Spleen (tissue), 7 donors: Measurements from ENCODE around the gene SPECC1.

Experiments
- POLR2AphosphoS5 ChIP-seq, 3 donors: sonication (generic); formaldehyde crosslinking; IDR thresholded peaks; one replicate each; pipeline ENCODE4 v1.5.1; 2017; ENCODE audit warnings: antibody characterized with exemption in 3 of 3
- TF ChIP-seq, protein P1 (sequence below), 11 experiments: fragments of 200-600 bp in 7 of 11; fragments of 450-650 bp in 4 of 11; sonication (generic) in 4 of 11; IDR thresholded peaks in 8 of 11; conservative IDR thresholded peaks in 3 of 11; 1 replicate in 7 of 11; 2 replicates in 4 of 11; pipeline versions ENCODE4 v1.4.0 to v1.8.0; 2016 to 2021; ENCODE audit warnings: antibody characterized with exemption in 11 of 11, inconsistent platforms in 4 of 11, mild to moderate bottlenecking in 1 of 11
- donor health status: DM: no; HTN: no; CAD: no; lungs with moderate emphysema.
- donor health status: DM: no; HTN: no; CAD: no.
- donor health status: DM: no; HTN: no; CAD: no.

DNA sequence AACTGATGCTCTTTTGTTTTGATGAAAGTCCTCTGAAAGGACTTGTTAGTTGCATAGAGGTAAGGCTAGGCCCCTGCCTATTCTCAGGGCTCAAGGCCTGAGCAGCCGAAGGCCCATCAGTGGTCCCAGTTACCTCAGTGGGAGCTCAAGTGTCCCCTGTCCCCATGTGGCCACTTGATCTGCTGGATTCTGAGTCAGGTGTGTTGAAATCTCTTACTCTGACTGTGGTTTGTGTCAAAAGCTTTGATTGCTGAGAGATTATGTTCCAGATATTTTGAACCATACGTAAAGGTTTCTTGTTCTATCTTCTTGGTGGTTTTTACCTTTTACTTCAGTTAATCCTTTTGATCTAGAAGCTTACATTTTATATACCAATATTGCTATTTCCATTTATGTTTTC lies 266.5 kb downstream of the SPECC1 start:
- TF ChIP-seq, protein P1, sequence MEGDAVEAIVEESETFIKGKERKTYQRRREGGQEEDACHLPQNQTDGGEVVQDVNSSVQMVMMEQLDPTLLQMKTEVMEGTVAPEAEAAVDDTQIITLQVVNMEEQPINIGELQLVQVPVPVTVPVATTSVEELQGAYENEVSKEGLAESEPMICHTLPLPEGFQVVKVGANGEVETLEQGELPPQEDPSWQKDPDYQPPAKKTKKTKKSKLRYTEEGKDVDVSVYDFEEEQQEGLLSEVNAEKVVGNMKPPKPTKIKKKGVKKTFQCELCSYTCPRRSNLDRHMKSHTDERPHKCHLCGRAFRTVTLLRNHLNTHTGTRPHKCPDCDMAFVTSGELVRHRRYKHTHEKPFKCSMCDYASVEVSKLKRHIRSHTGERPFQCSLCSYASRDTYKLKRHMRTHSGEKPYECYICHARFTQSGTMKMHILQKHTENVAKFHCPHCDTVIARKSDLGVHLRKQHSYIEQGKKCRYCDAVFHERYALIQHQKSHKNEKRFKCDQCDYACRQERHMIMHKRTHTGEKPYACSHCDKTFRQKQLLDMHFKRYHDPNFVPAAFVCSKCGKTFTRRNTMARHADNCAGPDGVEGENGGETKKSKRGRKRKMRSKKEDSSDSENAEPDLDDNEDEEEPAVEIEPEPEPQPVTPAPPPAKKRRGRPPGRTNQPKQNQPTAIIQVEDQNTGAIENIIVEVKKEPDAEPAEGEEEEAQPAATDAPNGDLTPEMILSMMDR (IDR thresholded peaks at IDR 0.05 in 8 of 11, conservative IDR thresholded peaks at IDR 0.05 in 3 of 11) = no peak
- no peak for TF ChIP-seq POLR2AphosphoS5 (IDR thresholded peaks at IDR 0.05)
